Breast epithelium (tissue), 4 donors: ENCODE results near the gene SNAP47. TPM values are rescaled to one million over a fixed set of nuclear protein-coding genes. Genes with fewer than 3 reads are reported as not detected.

Experiments used
- DNase-seq, 2 donors: peaks; one replicate each; pipeline ENCODE4 v3.0.0-alpha.2; 2019; ENCODE audit warnings: low spot score in 2 of 2
- H3K27ac ChIP-seq, 2 donors: fragments of 200-600 bp; sonication (generic) in 1 of 2; one replicate each; pipeline ENCODE4 v1.5.1; 2016 to 2019; ENCODE audit warnings: mild to moderate bottlenecking in 1 of 2
- H3K27me3 ChIP-seq, 2 donors: fragments of 200-600 bp; sonication (generic) in 1 of 2; one replicate each; pipeline versions ENCODE4 v1.5.1 to v1.6.0; 2017 to 2019; ENCODE audit warnings: control low read depth in 1 of 2, mild to moderate bottlenecking in 1 of 2
- H3K36me3 ChIP-seq: fragments of 200-600 bp; one replicate; pipeline ENCODE4 v1.5.1; 2019
- H3K4me1 ChIP-seq, 2 donors: fragments of 200-600 bp; sonication (generic); one replicate each; pipeline ENCODE4 v1.5.1; 2016 to 2019; ENCODE audit warnings: control low read depth in 1 of 2
- H3K4me3 ChIP-seq, 3 donors: fragments of 200-600 bp; sonication (generic); 1 replicate in 2 of 3; 2 replicates in 1 of 3; pipeline ENCODE4 v1.5.1; 2016 to 2019; ENCODE audit warnings: mild to moderate bottlenecking in 3 of 3, moderate library complexity in 2 of 3
- H3K9me3 ChIP-seq, 2 donors: fragments of 200-600 bp; sonication (generic) in 1 of 2; one replicate each; pipeline ENCODE4 v1.5.1; 2016 to 2019; ENCODE audit warnings: control low read depth in 1 of 2
- POLR2A ChIP-seq: fragments of 450-650 bp; IDR thresholded peaks from one replicate; pipeline ENCODE4 v1.6.1; 2016; ENCODE audit warnings: antibody characterized with exemption, mild to moderate bottlenecking, moderate library complexity
- POLR2AphosphoS5 ChIP-seq, 3 donors: sonication (generic); formaldehyde crosslinking; IDR thresholded peaks; one replicate each; pipeline ENCODE4 v1.6.1; 2017; ENCODE audit warnings: antibody characterized with exemption in 3 of 3
- intact Hi-C: fragments of 100-400 bp; cut with DNase I; formaldehyde crosslinking; loops from one replicate; pipeline ENCODE4 v1.15.1; 2023; ENCODE audit warnings: low total_unique reads
- total RNA-seq, 3 donors: library from RNA; depleted of rRNA; stranded (reverse); fragments of >200 nt; gene quantifications; one replicate each; pipeline ENCODE4 v1.1.0, GENCODE V29; 2016
- TF ChIP-seq, protein P1 (sequence below), 3 donors: fragments of 450-650 bp; IDR thresholded peaks; one replicate each; pipeline ENCODE4 v1.5.1; 2016 to 2017; ENCODE audit warnings: antibody characterized with exemption in 3 of 3, mild to moderate bottlenecking in 3 of 3, moderate library complexity in 3 of 3

SNAP47 gene
- total RNA-seq, 3 donors from 2014 or later = 28.3 to 60.3 (median 52.1) TPM

GRCh38 chr1:227735539-227736285, 477 bp downstream of the SNAP47 start:
- TF ChIP-seq, protein P1, sequence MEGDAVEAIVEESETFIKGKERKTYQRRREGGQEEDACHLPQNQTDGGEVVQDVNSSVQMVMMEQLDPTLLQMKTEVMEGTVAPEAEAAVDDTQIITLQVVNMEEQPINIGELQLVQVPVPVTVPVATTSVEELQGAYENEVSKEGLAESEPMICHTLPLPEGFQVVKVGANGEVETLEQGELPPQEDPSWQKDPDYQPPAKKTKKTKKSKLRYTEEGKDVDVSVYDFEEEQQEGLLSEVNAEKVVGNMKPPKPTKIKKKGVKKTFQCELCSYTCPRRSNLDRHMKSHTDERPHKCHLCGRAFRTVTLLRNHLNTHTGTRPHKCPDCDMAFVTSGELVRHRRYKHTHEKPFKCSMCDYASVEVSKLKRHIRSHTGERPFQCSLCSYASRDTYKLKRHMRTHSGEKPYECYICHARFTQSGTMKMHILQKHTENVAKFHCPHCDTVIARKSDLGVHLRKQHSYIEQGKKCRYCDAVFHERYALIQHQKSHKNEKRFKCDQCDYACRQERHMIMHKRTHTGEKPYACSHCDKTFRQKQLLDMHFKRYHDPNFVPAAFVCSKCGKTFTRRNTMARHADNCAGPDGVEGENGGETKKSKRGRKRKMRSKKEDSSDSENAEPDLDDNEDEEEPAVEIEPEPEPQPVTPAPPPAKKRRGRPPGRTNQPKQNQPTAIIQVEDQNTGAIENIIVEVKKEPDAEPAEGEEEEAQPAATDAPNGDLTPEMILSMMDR (IDR thresholded peaks at IDR 0.05) = no peak
- TF ChIP-seq POLR2A (no peak), POLR2AphosphoS5 (IDR thresholded peaks at IDR 0.05) (no peak)
- Histone ChIP-seq H3K4me1 (peaks cover 0 to 16% of the 10 kb centered on the region in 2 donors), H3K9me3 (no peaks in the 10 kb centered on the region), H3K36me3 (no peaks in the 10 kb centered on the region), H3K27ac (peak overlapping the region; percentile 80 to 91), H3K4me3 (peak overlapping the region; percentile 76 to 87 (median 76)), H3K27me3 (no peaks in the 10 kb centered on the region)
- no peak for DNase-seq
- intact Hi-C loops = loop anchor here (5.0 kb wide), 1 partner anchor 173 kb away; the partner anchor contains the start of gene ZNF678

GRCh38 chr1:227736814-227737432, 1.7 kb downstream of the SNAP47 start:
- Histone ChIP-seq H3K27ac (no peak overlapping the region), H3K4me3 (no peak overlapping the region), H3K4me1 (peaks cover 0 to 16% of the 10 kb centered on the region in 2 donors), H3K9me3 (no peaks in the 10 kb centered on the region), H3K36me3 (no peaks in the 10 kb centered on the region), H3K27me3 (no peaks in the 10 kb centered on the region)
- DNase-seq = peak in 1 of 2 donors; percentile 45
- intact Hi-C loops = loop anchor here (5.0 kb wide), 1 partner anchor 175 kb away; the partner anchor contains the start of gene ZNF678
- TF ChIP-seq POLR2A (no peak), POLR2AphosphoS5 (IDR thresholded peaks at IDR 0.05) (no peak)
- TF ChIP-seq, protein P1 (IDR thresholded peaks at IDR 0.05) = no peak

- Histone ChIP-seq H3K36me3 (no peaks in the 10 kb centered on the region), H3K27me3 (no peaks in the 10 kb centered on the region), H3K27ac (no peak overlapping the region), H3K4me1 (peaks cover 0 to 10% of the 10 kb centered on the region in 2 donors), H3K9me3 (no peaks in the 10 kb centered on the region), H3K4me3 (no peak overlapping the region)
- intact Hi-C loops = loop anchor here (5.0 kb wide), 1 partner anchor 177 kb away; the partner anchor contains the start of gene ZNF678
- no peak for DNase-seq
- TF ChIP-seq, protein P1 (IDR thresholded peaks at IDR 0.05) = no peak
- TF ChIP-seq POLR2A = no peak
- TF ChIP-seq POLR2AphosphoS5 (IDR thresholded peaks at IDR 0.05) = no peak
Measured at GRCh38 chr1:227738820-227739219, 3.6 kb downstream of the SNAP47 start.

DNA sequence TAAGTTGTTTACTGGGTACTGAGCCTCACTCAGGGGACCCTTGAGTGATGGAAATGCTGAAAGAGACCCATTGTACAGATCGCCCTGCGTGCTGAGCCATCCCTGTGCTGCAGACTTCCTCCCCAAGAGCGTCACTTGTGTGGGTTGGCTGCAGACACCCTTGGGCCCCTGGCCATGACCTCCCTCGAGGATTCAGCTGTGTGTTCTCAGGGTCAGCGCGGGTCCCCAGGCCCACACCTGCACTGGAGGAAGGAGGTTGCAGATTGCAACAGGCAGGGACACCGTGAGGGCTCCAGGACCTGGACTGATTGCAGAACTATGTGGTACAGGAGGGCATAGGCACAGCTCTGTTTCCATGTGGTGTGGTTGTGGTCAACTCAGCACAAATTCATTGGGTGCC, 4.4 kb downstream of the SNAP47 start:
- H3K36me3 ChIP-seq = no peaks in the 10 kb centered on the region
- peaks cover 0 to 3% of the 10 kb centered on the region in 2 donors for H3K4me1 ChIP-seq
- no peak overlapping the region for H3K27ac ChIP-seq
- DNase-seq = peak in 1 of 2 donors; percentile 28
- H3K27me3 ChIP-seq = no peaks in the 10 kb centered on the region
- no peak overlapping the region for H3K4me3 ChIP-seq
- TF ChIP-seq POLR2AphosphoS5 (IDR thresholded peaks at IDR 0.05) (no peak), POLR2A (no peak)
- TF ChIP-seq, protein P1 (IDR thresholded peaks at IDR 0.05) = no peak
- intact Hi-C loops = loop anchor here (5.0 kb wide), 1 partner anchor 177 kb away; the partner anchor contains the start of gene ZNF678
- no peaks in the 10 kb centered on the region for H3K9me3 ChIP-seq
